WTC11 (cell line): ENCODE measurements around the gene AHSG.

ENCODE experiments used
- ATF2 ChIP-seq: sonication (generic); formaldehyde crosslinking; IDR thresholded peaks from 2 replicates; pipeline ENCODE4 v1.8.1; 2022; ENCODE audit warnings: low read depth, missing genetic modification reagents, borderline replicate concordance
- ATF3 ChIP-seq: sonication (generic); formaldehyde crosslinking; conservative IDR thresholded peaks from 2 replicates; pipeline ENCODE4 v1.8.1; 2022; ENCODE audit warnings: mild to moderate bottlenecking, missing genetic modification reagents
- CTCF ChIP-seq: fragments of 200-600 bp; IDR thresholded peaks from 2 replicates; pipeline ENCODE4 v1.8.0; 2022; ENCODE audit warnings: antibody characterized with exemption
- FOXP1 ChIP-seq: sonication (generic); formaldehyde crosslinking; IDR thresholded peaks from 2 replicates; pipeline ENCODE4 v1.8.0; 2022; ENCODE audit warnings: missing genetic modification reagents, mild to moderate bottlenecking, moderate library complexity, borderline replicate concordance
- HMGXB4 ChIP-seq: sonication (generic); formaldehyde crosslinking; IDR thresholded peaks from 2 replicates; pipeline ENCODE4 v1.8.1; 2023; ENCODE audit warnings: mild to moderate bottlenecking, moderate library complexity, missing genetic modification reagents
- JUN ChIP-seq: sonication (generic); formaldehyde crosslinking; IDR thresholded peaks from 2 replicates; pipeline ENCODE4 v1.8.0; 2023; ENCODE audit warnings: mild to moderate bottlenecking, missing genetic modification reagents
- MAX ChIP-seq: sonication (generic); formaldehyde crosslinking; IDR thresholded peaks from 2 replicates; pipeline ENCODE4 v1.8.0; 2022; ENCODE audit warnings: mild to moderate bottlenecking, missing genetic modification reagents
- NFYB ChIP-seq: sonication (generic); formaldehyde crosslinking; conservative IDR thresholded peaks from 2 replicates; pipeline ENCODE4 v1.8.0; 2022; ENCODE audit warnings: low read depth, missing genetic modification reagents
- PREB ChIP-seq: sonication (generic); formaldehyde crosslinking; IDR thresholded peaks from 2 replicates; pipeline ENCODE4 v1.8.1; 2022; ENCODE audit warnings: mild to moderate bottlenecking, missing genetic modification reagents, moderate library complexity, borderline replicate concordance
- SP1 ChIP-seq: sonication (generic); formaldehyde crosslinking; conservative IDR thresholded peaks from 2 replicates; pipeline ENCODE4 v1.8.1; 2022; ENCODE audit warnings: missing genetic modification reagents
- TCF7 ChIP-seq: sonication (generic); formaldehyde crosslinking; IDR thresholded peaks from 2 replicates; pipeline ENCODE4 v1.8.0; 2022; ENCODE audit warnings: mild to moderate bottlenecking, low read depth, missing genetic modification reagents, moderate library complexity
- TEAD1 ChIP-seq: sonication (generic); formaldehyde crosslinking; IDR thresholded peaks from 2 replicates; pipeline ENCODE4 v1.8.0; 2022; ENCODE audit warnings: mild to moderate bottlenecking, missing genetic modification reagents
- ZNF281 ChIP-seq: sonication (generic); formaldehyde crosslinking; IDR thresholded peaks from 2 replicates; pipeline ENCODE4 v1.8.0; 2023; ENCODE audit warnings: mild to moderate bottlenecking, missing genetic modification reagents
- ZNF416 ChIP-seq: fragments of 250-450 bp; sonication (Bioruptor Pico); IDR thresholded peaks from 2 replicates; pipeline ENCODE4 v1.9.0; 2021; ENCODE audit warnings: mild to moderate bottlenecking, inconsistent platforms

- TF ChIP-seq CTCF = no peak
- TF ChIP-seq JUN (CRISPR knock-in tag) = no peak
- no peak for TF ChIP-seq HMGXB4 (CRISPR knock-in tag)
- no peak for TF ChIP-seq ZNF281 (CRISPR knock-in tag)
- TF ChIP-seq NFYB (CRISPR knock-in tag) = no peak
- TF ChIP-seq ATF3 (CRISPR knock-in tag) = no peak
- TF ChIP-seq TEAD1 (CRISPR knock-in tag) = no peak
- no peak for TF ChIP-seq ATF2
- no peak for TF ChIP-seq PREB (CRISPR knock-in tag)
- no peak for TF ChIP-seq MAX (CRISPR knock-in tag)
- TF ChIP-seq SP1 = no peak
- no peak for TF ChIP-seq ZNF416 (CRISPR knock-in tag)
- TF ChIP-seq TCF7 (CRISPR knock-in tag) = no peak
- TF ChIP-seq FOXP1 = no peak
Observed at GRCh38 chr3:186646841-186647240, 34.0 kb downstream of the AHSG start.
